GM12892 (cell line): ENCODE results near the gene ST8SIA1.

ENCODE experiments used
- DNase-seq: peaks from one replicate; pipeline ENCODE4 v3.0.0; 2011; ENCODE audit not compliant: insufficient read length
- FAIRE-seq: peaks from 2 replicates; lab custom pipeline; 2011; peaks lifted over from hg19 to GRCh38; lab: Jason Lieb, UNC
- POLR2A ChIP-seq: IDR thresholded peaks from 2 replicates; pipeline ENCODE4 v1.6.1; 2011; ENCODE audit warnings: low read depth, low read length, control low read depth
- POLR2AphosphoS5 ChIP-seq: IDR thresholded peaks from 2 replicates; pipeline ENCODE4 v1.6.1; 2011; ENCODE audit warnings: low read depth, low read length, control low read depth
- TAF1 ChIP-seq: IDR thresholded peaks from 2 replicates; pipeline ENCODE4 v1.6.1; 2011; ENCODE audit warnings: low read depth, mild to moderate bottlenecking, control low read depth, low read length, borderline replicate concordance

The ST8SIA1 gene

GRCh38 chr12:22325218-22325617, 9.3 kb downstream of the ST8SIA1 start:
- FAIRE-seq = no peak
- TF ChIP-seq POLR2A (no peak), TAF1 (no peak), POLR2AphosphoS5 (no peak)
- no peak for DNase-seq

DNA sequence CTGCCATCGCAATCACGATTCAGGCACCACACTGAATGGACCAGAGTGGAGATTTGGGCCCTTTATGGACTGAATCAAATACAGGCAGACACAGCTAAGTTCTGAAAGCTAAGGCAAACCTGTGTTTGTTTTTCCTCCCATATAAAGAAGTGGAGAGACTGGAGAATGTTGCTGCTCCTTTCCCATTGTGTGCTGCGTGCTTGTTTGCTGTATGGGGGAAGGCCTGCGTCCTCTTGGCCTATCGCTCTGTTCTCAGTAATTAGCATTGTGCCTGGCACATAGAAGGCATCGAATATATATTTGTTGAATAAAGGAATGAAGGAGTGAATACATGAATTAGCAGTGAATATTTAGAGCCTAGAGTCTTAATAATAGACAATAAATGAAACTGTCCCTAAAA, 12.4 kb downstream of the ST8SIA1 start:
- DNase-seq (no peak), FAIRE-seq (no peak)
- TF ChIP-seq TAF1 = no peak
- TF ChIP-seq POLR2AphosphoS5 = no peak
- TF ChIP-seq POLR2A = no peak

DNA sequence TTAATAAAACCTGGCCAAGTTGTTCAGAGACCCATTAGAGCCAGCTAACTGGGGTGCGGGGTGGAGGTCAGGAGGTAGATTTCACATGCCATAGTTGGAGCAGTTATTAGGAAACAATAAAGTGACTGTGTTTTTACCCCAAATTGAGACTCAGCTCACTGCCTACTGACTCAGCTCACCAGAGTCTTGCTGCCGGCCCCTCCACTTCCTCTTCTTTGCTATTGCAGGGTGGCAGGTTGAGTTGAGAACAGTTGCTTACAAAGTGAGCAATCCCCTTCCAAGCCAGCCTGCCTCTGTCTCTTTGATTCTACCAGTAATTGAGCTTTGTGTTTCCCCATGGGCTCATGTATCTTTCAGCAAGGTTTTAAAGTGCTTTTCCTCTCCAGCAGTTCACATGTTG, 12.9 kb downstream of the ST8SIA1 start:
- TF ChIP-seq POLR2A (no peak), POLR2AphosphoS5 (no peak), TAF1 (no peak)
- FAIRE-seq (no peak), DNase-seq (no peak)

DNA sequence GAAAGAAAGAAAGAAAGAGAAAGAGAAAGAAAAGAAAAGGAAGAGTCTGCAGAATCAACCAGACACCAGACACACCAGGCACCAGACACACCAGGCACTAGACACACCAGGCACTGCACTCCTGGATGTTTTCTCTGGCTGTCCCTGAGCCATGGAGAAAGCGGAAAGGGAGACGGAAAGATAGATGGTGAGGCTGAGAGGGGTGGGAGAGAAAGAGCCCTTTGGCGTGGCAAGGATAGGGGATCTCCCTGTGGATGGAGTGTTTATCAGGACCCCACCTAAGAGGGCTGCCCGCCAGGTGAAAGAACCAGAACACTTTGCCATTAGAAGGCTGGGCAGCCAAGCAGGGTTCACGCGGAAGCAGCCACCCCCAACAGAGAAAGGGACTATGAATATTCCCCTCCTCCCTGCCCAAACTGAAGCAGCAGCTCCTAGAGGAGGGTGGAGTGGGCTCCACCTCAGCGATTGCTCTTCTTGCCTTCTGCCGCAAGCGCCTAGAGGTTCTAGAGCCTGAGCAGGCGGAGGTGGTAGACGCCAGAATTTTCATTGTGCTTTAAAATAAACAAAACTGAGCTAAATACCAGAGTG, 13.4 kb downstream of the ST8SIA1 start:
- no peak for FAIRE-seq
- TF ChIP-seq POLR2AphosphoS5 (no peak), POLR2A (no peak), TAF1 (no peak)
- no peak for DNase-seq

GRCh38 chr12:22318108-22318737, 16.3 kb downstream of the ST8SIA1 start:
- no peak for FAIRE-seq
- no peak for DNase-seq
- TF ChIP-seq POLR2AphosphoS5 = no peak
- TF ChIP-seq TAF1 = no peak
- no peak for TF ChIP-seq POLR2A

DNA sequence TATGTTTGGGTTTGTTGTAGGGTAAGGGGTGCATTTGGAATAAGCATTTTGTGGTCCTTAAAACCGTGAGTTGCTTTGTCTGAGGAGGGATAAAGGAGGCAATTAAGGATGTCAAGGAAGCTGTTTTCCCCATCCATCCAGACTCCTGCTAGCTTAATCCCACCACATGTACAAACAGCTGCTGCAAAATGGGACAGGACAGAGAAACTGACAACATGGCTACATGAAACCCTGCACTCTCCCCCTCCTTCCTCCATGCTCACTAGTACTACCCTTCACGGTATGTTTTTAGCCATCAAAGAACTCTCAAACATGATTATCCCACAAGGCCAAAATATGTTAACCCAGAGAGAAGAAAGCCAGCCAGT, 20.6 kb downstream of the ST8SIA1 start:
- DNase-seq (no peak), FAIRE-seq (no peak)
- no peak for TF ChIP-seq POLR2A
- TF ChIP-seq POLR2AphosphoS5 = no peak
- TF ChIP-seq TAF1 = no peak

DNA sequence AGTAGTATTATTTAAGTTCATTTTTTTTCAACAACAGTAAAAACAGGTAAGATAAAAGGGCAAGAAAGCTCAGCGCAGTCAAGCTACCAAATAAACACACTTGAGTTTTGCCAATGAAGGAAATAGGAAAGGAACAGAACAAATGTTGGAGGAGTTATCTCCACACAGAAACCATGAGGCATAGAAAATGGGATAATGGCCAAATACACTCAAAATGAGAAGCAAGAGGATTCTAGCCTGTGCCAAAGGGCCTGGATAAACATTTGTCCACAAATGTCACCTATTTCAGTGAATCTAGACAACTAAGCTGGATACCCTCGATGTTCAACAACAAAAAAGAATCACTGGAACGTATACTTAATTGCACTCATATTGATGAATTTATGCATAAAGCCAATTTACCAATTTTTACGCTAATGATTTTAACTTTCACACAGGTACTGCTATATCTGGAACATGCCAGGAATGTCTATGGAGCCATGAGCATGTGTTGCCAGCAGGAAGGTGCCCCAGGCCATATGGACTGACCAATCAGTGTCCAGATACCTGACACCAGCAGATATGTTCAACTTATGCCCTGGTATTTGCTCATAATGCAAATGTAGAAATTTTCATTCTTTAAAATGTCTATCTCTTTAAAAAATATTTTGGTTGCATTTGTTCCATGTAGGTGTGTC, 21.1 kb downstream of the ST8SIA1 start:
- FAIRE-seq = no peak
- no peak for TF ChIP-seq TAF1
- no peak for TF ChIP-seq POLR2A
- TF ChIP-seq POLR2AphosphoS5 = no peak
- DNase-seq = no peak

DNA sequence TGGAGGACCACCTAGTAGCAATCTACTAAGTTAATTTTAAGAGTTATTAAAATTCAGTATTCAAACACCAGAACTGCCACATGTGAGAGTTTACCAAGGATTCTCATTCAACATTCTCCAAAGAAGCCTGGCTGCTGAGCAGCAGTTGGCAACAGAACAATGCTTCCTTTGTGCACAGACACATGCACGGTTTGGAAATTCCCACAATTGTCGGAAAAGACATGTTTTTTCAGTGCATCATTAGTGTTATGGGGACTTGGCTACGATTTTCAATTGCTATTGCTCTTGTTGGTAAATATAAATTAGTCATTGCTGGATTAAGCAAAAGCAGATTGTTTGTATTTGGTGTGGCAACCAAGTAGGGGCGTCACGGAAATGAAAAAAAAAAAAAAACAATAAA, 22.2 kb downstream of the ST8SIA1 start:
- FAIRE-seq = no peak
- DNase-seq = no peak
- TF ChIP-seq POLR2A = no peak

DNA sequence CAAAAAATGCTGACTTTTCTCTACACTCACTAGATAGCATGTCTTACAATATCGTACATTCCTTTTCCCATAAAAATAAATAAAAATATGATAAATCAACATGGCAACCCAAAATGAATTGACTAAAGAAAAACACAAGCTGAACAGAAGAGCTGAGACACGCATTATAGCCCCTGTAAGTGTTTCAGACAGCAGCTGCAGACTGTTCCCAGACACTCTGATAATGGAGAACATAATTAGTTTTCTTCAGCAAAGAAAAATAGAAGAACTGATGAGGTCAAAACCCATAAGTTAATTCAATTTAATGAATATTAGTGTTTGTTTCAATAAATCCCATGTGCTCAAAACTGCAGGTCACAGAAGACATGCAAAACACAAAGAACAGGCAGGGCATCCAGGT, 23.8 kb downstream of the ST8SIA1 start:
- TF ChIP-seq POLR2A = no peak
- TF ChIP-seq TAF1 = no peak
- no peak for TF ChIP-seq POLR2AphosphoS5
- DNase-seq (no peak), FAIRE-seq (no peak)

DNA sequence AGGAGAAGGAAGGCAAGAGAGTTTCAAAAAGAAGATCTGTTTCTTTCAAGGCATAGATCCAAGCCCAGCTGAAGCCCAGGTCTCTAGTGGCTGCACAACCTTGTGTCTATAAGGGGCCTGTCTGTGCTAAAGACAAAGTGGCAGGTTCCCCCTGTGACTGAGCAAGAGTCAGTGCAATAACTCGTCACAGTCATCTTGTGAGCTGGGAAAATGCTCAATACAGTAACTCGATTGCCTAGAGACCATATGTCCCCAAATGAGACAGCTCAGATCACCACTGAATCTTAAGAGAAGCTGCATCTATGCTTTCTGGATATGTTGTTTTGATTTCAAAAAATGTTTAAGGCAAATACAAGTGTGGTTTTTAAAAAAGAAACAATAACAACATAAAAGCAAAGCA, 24.2 kb downstream of the ST8SIA1 start:
- FAIRE-seq (no peak), DNase-seq (no peak)
- no peak for TF ChIP-seq POLR2AphosphoS5
- no peak for TF ChIP-seq TAF1

DNA sequence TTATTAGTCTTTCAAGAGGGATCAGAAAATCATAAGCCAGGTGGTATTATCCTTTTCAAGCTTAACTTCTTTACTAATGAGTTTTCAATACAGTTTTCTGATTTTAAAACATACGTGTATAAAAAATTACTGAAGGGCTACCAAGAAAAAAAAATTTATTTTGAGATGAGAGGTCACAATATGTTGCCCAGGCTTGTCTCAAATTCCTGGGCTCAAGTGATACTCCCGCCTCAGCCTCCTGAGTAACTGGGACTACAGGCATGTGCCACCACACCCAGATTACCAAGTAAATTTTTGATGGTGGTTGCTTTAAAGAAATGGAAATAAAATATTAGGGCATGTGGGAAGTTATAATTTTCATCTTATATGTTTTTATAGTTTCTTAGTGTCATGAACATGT, 26.7 kb downstream of the ST8SIA1 start:
- DNase-seq (no peak), FAIRE-seq (no peak)
- TF ChIP-seq POLR2AphosphoS5 = no peak
- no peak for TF ChIP-seq POLR2A

- FAIRE-seq (no peak), DNase-seq (no peak)
- no peak for TF ChIP-seq POLR2AphosphoS5
- TF ChIP-seq TAF1 = no peak
- no peak for TF ChIP-seq POLR2A
Measured at GRCh38 chr12:22306311-22306710, 28.2 kb downstream of the ST8SIA1 start.
